MCF 10A (cell line): Measurements from ENCODE around the gene CNNM2. TPM values are rescaled to one million over a fixed set of nuclear protein-coding genes. Genes with fewer than 3 reads are reported as not detected.

Source experiments
- BruUV-seq: library from RNA; stranded (reverse); fragments of 400-500 nt; replicated peaks from 2 replicates; lab custom pipeline; 2021; lab: Mats Ljungman, UMichigan
- CTCF ChIA-PET: fragments of 300-600 bp; sonication (Branson Sonifier 250); formaldehyde crosslinking; extraction: SDS; loops from one replicate; lab custom pipeline; 2021; ENCODE audit warnings: antibody characterized with exemption, inconsistent platforms; lab: Yijun Ruan, JAX
- POLR2A ChIA-PET: fragments of 300-600, 350-650 bp; sonication (Branson Sonifier 250); formaldehyde crosslinking; extraction: SDS; loops from one replicate; lab custom pipeline; 2020; ENCODE audit warnings: antibody characterized with exemption, inconsistent platforms; lab: Yijun Ruan, JAX
- DNase-seq: peaks from one replicate; pipeline ENCODE4 v3.0.0-alpha.2; 2018; ENCODE audit not compliant: unreplicated experiment
- H3K27ac Mint-ChIP-seq: one replicate; pipeline ENCODE4 v1.8.0; 2022; ENCODE audit warnings: mild to moderate bottlenecking, low read depth, mixed read lengths; ENCODE audit not compliant: unreplicated experiment
- H3K27me3 Mint-ChIP-seq: one replicate; pipeline ENCODE4 v1.8.0; 2022; ENCODE audit warnings: mixed read lengths; ENCODE audit not compliant: insufficient read depth, unreplicated experiment
- H3K36me3 Mint-ChIP-seq: one replicate; pipeline ENCODE4 v1.8.0; 2022; ENCODE audit warnings: mild to moderate bottlenecking, moderate library complexity, mixed read lengths; ENCODE audit not compliant: insufficient read depth, unreplicated experiment
- H3K4me1 Mint-ChIP-seq: one replicate; pipeline ENCODE4 v1.8.0; 2022; ENCODE audit warnings: mixed read lengths; ENCODE audit not compliant: insufficient read depth, unreplicated experiment
- H3K4me3 Mint-ChIP-seq: one replicate; pipeline ENCODE4 v1.8.0; 2022; ENCODE audit warnings: mild to moderate bottlenecking, moderate library complexity, mixed read lengths; ENCODE audit not compliant: unreplicated experiment
- H3K9me3 Mint-ChIP-seq: one replicate; pipeline ENCODE4 v1.8.0; 2022; ENCODE audit warnings: mixed read lengths; ENCODE audit not compliant: unreplicated experiment
- CTCF ChIP-seq: fragments of 200-600 bp; IDR thresholded peaks from one replicate; pipeline ENCODE4 v1.8.0; 2022; ENCODE audit warnings: antibody characterized with exemption, mild to moderate bottlenecking; ENCODE audit not compliant: unreplicated experiment
- intact Hi-C: fragments of 100-400 bp; cut with micrococcal nuclease; formaldehyde crosslinking; loops from 2 replicates; pipeline ENCODE4 v1.14.1; 2022
- total RNA-seq: library from RNA; stranded (reverse); gene quantifications from 2 replicates; pipeline ENCODE4 v1.2.3, GENCODE V29; 2022

CNNM2 gene
- total RNA-seq, 1 experiment from 2014 or later = 5.6 TPM

- H3K27ac Mint-ChIP-seq = no peak overlapping the region
- DNase-seq = no peak
- intact Hi-C loops = no loop called here
- TF ChIP-seq CTCF = no peak
- H3K27me3 Mint-ChIP-seq = no peaks in the 10 kb centered on the region
- H3K9me3 Mint-ChIP-seq = no peaks in the 10 kb centered on the region
- H3K4me3 Mint-ChIP-seq = no peak overlapping the region
- BruUV-seq = no TSS peak
- no peaks in the 10 kb centered on the region for H3K36me3 Mint-ChIP-seq
- H3K4me1 Mint-ChIP-seq = no peaks in the 10 kb centered on the region
- POLR2A ChIA-PET = no interaction called here
- CTCF ChIA-PET = interaction anchor here (0.6 kb wide), 1 partner anchor 310 kb away, joined by 3 read pairs; no protein-coding TSS in a partner anchor
Measured at GRCh38 chr10:102930720-102931119, 12.6 kb downstream of the CNNM2 start.

GRCh38 chr10:102931643-102932042 is 13.5 kb downstream of the CNNM2 start:
- no peak overlapping the region for H3K4me3 Mint-ChIP-seq
- no peaks in the 10 kb centered on the region for H3K36me3 Mint-ChIP-seq
- BruUV-seq = no TSS peak
- no peak for DNase-seq
- no peak overlapping the region for H3K27ac Mint-ChIP-seq
- ChIA-PET CTCF (no interaction called here), POLR2A (interaction anchor here (0.7 kb wide), 1 partner anchor 77 kb away, joined by 3 read pairs; no protein-coding TSS in a partner anchor)
- no peaks in the 10 kb centered on the region for H3K4me1 Mint-ChIP-seq
- H3K27me3 Mint-ChIP-seq = no peaks in the 10 kb centered on the region
- no peaks in the 10 kb centered on the region for H3K9me3 Mint-ChIP-seq
- intact Hi-C loops = no loop called here
- TF ChIP-seq CTCF = no peak

GRCh38 chr10:102935505-102935904 is 17.4 kb downstream of the CNNM2 start:
- DNase-seq = no peak
- H3K27ac Mint-ChIP-seq = no peak overlapping the region
- intact Hi-C loops = no loop called here
- no peak overlapping the region for H3K4me3 Mint-ChIP-seq
- BruUV-seq = no TSS peak
- H3K27me3 Mint-ChIP-seq = no peaks in the 10 kb centered on the region
- CTCF ChIA-PET = interaction anchor here (0.6 kb wide), 2 partner anchors 39 to 76 kb away, joined by 3 to 5 read pairs; no protein-coding TSS in a partner anchor
- POLR2A ChIA-PET = no interaction called here
- H3K9me3 Mint-ChIP-seq = no peaks in the 10 kb centered on the region
- no peak for TF ChIP-seq CTCF
- H3K4me1 Mint-ChIP-seq = no peaks in the 10 kb centered on the region
- no peaks in the 10 kb centered on the region for H3K36me3 Mint-ChIP-seq

GRCh38 chr10:102935939-102936605 is 18.0 kb downstream of the CNNM2 start:
- BruUV-seq = no TSS peak
- Mint-ChIP-seq H3K9me3 (no peaks in the 10 kb centered on the region), H3K4me3 (no peak overlapping the region), H3K4me1 (no peaks in the 10 kb centered on the region), H3K27me3 (no peaks in the 10 kb centered on the region), H3K27ac (no peak overlapping the region), H3K36me3 (no peaks in the 10 kb centered on the region)
- ChIA-PET POLR2A (no interaction called here), CTCF (interaction anchor here (0.6 kb wide), 1 partner anchor 77 kb away, joined by 3 read pairs; no protein-coding TSS in a partner anchor)
- no peak for DNase-seq
- intact Hi-C loops = no loop called here
- TF ChIP-seq CTCF = no peak
